NOMO-1 treated with DMSO at 0.1 percent for 48 hours (cell line): ENCODE measurements around the gene GSTCD.
"Not testable (repeated sequence)": the region's sequence is repeated elsewhere in the genome, so short reads cannot be mapped to it uniquely, and the experiment has no call there.

Experiments used
- DNase-seq: peaks from one replicate; lab custom pipeline; 2025; ENCODE audit not compliant: unreplicated experiment; lab: John Stamatoyannopoulos, UW

The GSTCD gene

GRCh38 chr4:105708181-105709080, at the start of gene GSTCD, which contains the start of gene INTS12:
Gene GSTCD (plus strand): TSS chr4:105708784. CDS start chr4:105717614, 8,830 bp downstream.
Gene INTS12 (minus strand): TSS chr4:105708689. CDS start chr4:105700005, 8,684 bp downstream.
- DNase-seq = peak; percentile 88

GRCh38 chr4:105659190-105659589, 49.4 kb upstream of the GSTCD start:
- DNase-seq = no peak

GRCh38 chr4:105661028-105661427, 47.6 kb upstream of the GSTCD start:
- no peak for DNase-seq

- no peak for DNase-seq
Measured at GRCh38 chr4:105662935-105663675, 45.5 kb upstream of the GSTCD start.

- DNase-seq = peak; percentile 56
Measured at GRCh38 chr4:105666693-105667092, 41.9 kb upstream of the GSTCD start.

GRCh38 chr4:105670684-105671083, 37.9 kb upstream of the GSTCD start:
- DNase-seq = no peak

- DNase-seq = no peak
Measured at GRCh38 chr4:105671301-105671700, 37.3 kb upstream of the GSTCD start.

GRCh38 chr4:105674011-105674410, 34.6 kb upstream of the GSTCD start:
- no peak for DNase-seq

GRCh38 chr4:105677709-105678108, 30.9 kb upstream of the GSTCD start:
- DNase-seq = no peak

- no peak for DNase-seq
Measured at GRCh38 chr4:105679186-105679585, 29.4 kb upstream of the GSTCD start.

- DNase-seq = no peak
Measured at GRCh38 chr4:105683038-105683437, 25.5 kb upstream of the GSTCD start.

GRCh38 chr4:105686571-105686970, 22.0 kb upstream of the GSTCD start:
- DNase-seq = no peak

- DNase-seq = not testable (repeated sequence)
Measured at GRCh38 chr4:105694812-105695211, 13.8 kb upstream of the GSTCD start.

- DNase-seq = not testable (repeated sequence)
Measured at GRCh38 chr4:105695832-105696231, 12.8 kb upstream of the GSTCD start.

GRCh38 chr4:105698607-105699006, 10.0 kb upstream of the GSTCD start:
- DNase-seq = no peak

GRCh38 chr4:105707782-105708180, 803 bp upstream of the GSTCD start:
- no peak for DNase-seq

- peak; percentile 39 for DNase-seq
Measured at GRCh38 chr4:105709081-105709450, 482 bp downstream of the GSTCD start.

GRCh38 chr4:105710012-105710600, 1.5 kb downstream of the GSTCD start:
- no peak for DNase-seq

- DNase-seq = no peak
Measured at GRCh38 chr4:105710678-105711077, 2.1 kb downstream of the GSTCD start.

- DNase-seq = no peak
Measured at GRCh38 chr4:105712766-105713165, 4.2 kb downstream of the GSTCD start.

- DNase-seq = peak; percentile 80
Measured at GRCh38 chr4:105714071-105714521, 5.5 kb downstream of the GSTCD start.
